Amygdala (tissue), 56 donors: ENCODE data around the gene ZNF366.

Experiments used
- DNase-seq, 56 donors: peaks; one replicate each; lab custom pipeline; 2025; lab: John Stamatoyannopoulos, UW

ZNF366 gene

GRCh38 chr5:72468606-72469005, 38.6 kb downstream of the ZNF366 start:
- DNase-seq, result no peak

GRCh38 chr5:72468024-72468423, 39.2 kb downstream of the ZNF366 start:
- no peak for DNase-seq

GRCh38 chr5:72467461-72467860, 39.7 kb downstream of the ZNF366 start:
- DNase-seq, result no peak

GRCh38 chr5:72465601-72466563, 41.3 kb downstream of the ZNF366 start:
- DNase-seq, result peak in 1 of 56 donors; percentile 14

- DNase-seq, result no peak
Measured at GRCh38 chr5:72465066-72465465, 42.1 kb downstream of the ZNF366 start.

GRCh38 chr5:72464071-72464470, 43.1 kb downstream of the ZNF366 start:
- DNase-seq, result no peak

- DNase-seq, result no peak
Measured at GRCh38 chr5:72463449-72464052, 43.7 kb downstream of the ZNF366 start.

- no peak for DNase-seq
Measured at GRCh38 chr5:72460413-72460812, 46.8 kb downstream of the ZNF366 start.

GRCh38 chr5:72459913-72460312, 47.3 kb downstream of the ZNF366 start:
- no peak for DNase-seq

- DNase-seq, result no peak
Measured at GRCh38 chr5:72459089-72459661, 48.0 kb downstream of the ZNF366 start.

GRCh38 chr5:72458407-72458806, 48.8 kb downstream of the ZNF366 start:
- DNase-seq, result no peak

- no peak for DNase-seq
Measured at GRCh38 chr5:72457491-72457890, 49.7 kb downstream of the ZNF366 start.

GRCh38 chr5:72456391-72457074, 50.7 kb downstream of the ZNF366 start:
- DNase-seq, result no peak

GRCh38 chr5:72455476-72455875, 51.7 kb downstream of the ZNF366 start:
- DNase-seq, result no peak

- DNase-seq, result no peak
Measured at GRCh38 chr5:72454996-72455395, 52.2 kb downstream of the ZNF366 start.

- no peak for DNase-seq
Measured at GRCh38 chr5:72453246-72453775, 53.9 kb downstream of the ZNF366 start.

GRCh38 chr5:72452515-72453245, 54.5 kb downstream of the ZNF366 start:
- DNase-seq, result peak in 1 of 56 donors; percentile 16

- no peak for DNase-seq
Measured at GRCh38 chr5:72451741-72452505, 55.3 kb downstream of the ZNF366 start.

- DNase-seq, result no peak
Measured at GRCh38 chr5:72448368-72448767, 58.8 kb downstream of the ZNF366 start.
